ENCODE measurements around the gene TMEM121B.

Gene TMEM121B

GRCh38 chr22:17090550-17090949, 30.6 kb downstream of the TMEM121B start:
- in situ Hi-C loops (cut with MboI; ENCODE audit: low pct_unique_long_range_greater_than_20kb, low sequenced_read_pairs, unreplicated experiment): no loop called here
- no peak for TF ChIP-seq CTCF (IDR thresholded peaks at IDR 0.05; ENCODE audit: extremely low read depth, insufficient read depth, missing control alignments)
- DNase-seq (ENCODE audit: low spot score): no peak

- TF ChIP-seq CTCF (IDR thresholded peaks at IDR 0.05; ENCODE audit: extremely low read depth, insufficient read depth, missing control alignments): no peak
- in situ Hi-C loops (cut with MboI; ENCODE audit: low pct_unique_long_range_greater_than_20kb, low sequenced_read_pairs, unreplicated experiment): no loop called here
- peak; percentile 31 for DNase-seq (ENCODE audit: low spot score)
These were observed 33.5 kb downstream of the TMEM121B start for GRCh38 chr22:17087498-17088131.

GRCh38 chr22:17086788-17087497, 34.2 kb downstream of the TMEM121B start:
- no peak for TF ChIP-seq CTCF (IDR thresholded peaks at IDR 0.05; ENCODE audit: extremely low read depth, insufficient read depth, missing control alignments)
- in situ Hi-C loops (cut with MboI; ENCODE audit: low pct_unique_long_range_greater_than_20kb, low sequenced_read_pairs, unreplicated experiment): no loop called here
- no peak for DNase-seq (ENCODE audit: low spot score)

- TF ChIP-seq CTCF (IDR thresholded peaks at IDR 0.05; ENCODE audit: extremely low read depth, insufficient read depth, missing control alignments): no peak
- in situ Hi-C loops (cut with MboI; ENCODE audit: low pct_unique_long_range_greater_than_20kb, low sequenced_read_pairs, unreplicated experiment): no loop called here
- DNase-seq (ENCODE audit: low spot score): no peak
These were observed 34.9 kb downstream of the TMEM121B start for GRCh38 chr22:17086296-17086695.

- TF ChIP-seq CTCF (IDR thresholded peaks at IDR 0.05; ENCODE audit: extremely low read depth, insufficient read depth, missing control alignments): no peak
- DNase-seq (ENCODE audit: low spot score): no peak
- in situ Hi-C loops (cut with MboI; ENCODE audit: low pct_unique_long_range_greater_than_20kb, low sequenced_read_pairs, unreplicated experiment): no loop called here
These were observed 35.6 kb downstream of the TMEM121B start for GRCh38 chr22:17085277-17086181.

GRCh38 chr22:17084554-17085276, 36.4 kb downstream of the TMEM121B start, which contains the start of gene IL17RA:
Gene IL17RA (plus strand): TSS chr22:17085000. CDS start chr22:17085092, 92 bp downstream.
- in situ Hi-C loops (cut with MboI; ENCODE audit: low pct_unique_long_range_greater_than_20kb, low sequenced_read_pairs, unreplicated experiment): no loop called here
- no peak for TF ChIP-seq CTCF (IDR thresholded peaks at IDR 0.05; ENCODE audit: extremely low read depth, insufficient read depth, missing control alignments)
- peak; percentile 95 for DNase-seq (ENCODE audit: low spot score)
